Neural progenitor cell (in vitro differentiated cells): ENCODE data around the gene UBL7. TPM values are rescaled to one million over a fixed set of nuclear protein-coding genes. Genes with fewer than 3 reads are reported as not detected.
"Not testable (repeated sequence)": the region's sequence is repeated elsewhere in the genome, so short reads cannot be mapped to it uniquely, and the experiment has no call there.

Experiments
- DNase-seq: peaks from one replicate; pipeline ENCODE4 v3.0.0-alpha.2; 2016; ENCODE audit warnings: low spot score
- H2AFZ ChIP-seq: fragments of 200-600 bp; sonication (generic); replicated peaks from 2 replicates; pipeline ENCODE4 v1.6.1; 2016; ENCODE audit warnings: antibody characterized with exemption
- H3F3A ChIP-seq: fragments of 200-600 bp; sonication (generic); 2 replicates; pipeline ENCODE4 v1.6.1; 2016; ENCODE audit warnings: antibody characterized with exemption, low read depth
- H3K27ac ChIP-seq: fragments of 200-600 bp; sonication (generic); 2 replicates; pipeline ENCODE4 v1.5.1; 2016; ENCODE audit warnings: mild to moderate bottlenecking
- H3K27me3 ChIP-seq: fragments of 200-600 bp; sonication (generic); 2 replicates; pipeline ENCODE4 v1.6.1; 2016; ENCODE audit warnings: mild to moderate bottlenecking, moderate library complexity
- H3K36me3 ChIP-seq: fragments of 200-600 bp; sonication (generic); 2 replicates; pipeline ENCODE4 v1.5.1; 2016
- H3K4me1 ChIP-seq: fragments of 200-600 bp; sonication (generic); 2 replicates; pipeline ENCODE4 v1.6.1; 2016; ENCODE audit warnings: mixed run types
- H3K4me2 ChIP-seq: fragments of 200-600 bp; sonication (generic); 2 replicates; pipeline ENCODE4 v1.6.1; 2016
- H3K4me3 ChIP-seq: fragments of 200-600 bp; sonication (generic); 2 replicates; pipeline ENCODE4 v1.5.1; 2016
- H3K79me2 ChIP-seq: fragments of 200-600 bp; sonication (generic); 2 replicates; pipeline ENCODE4 v1.6.1; 2016; ENCODE audit warnings: low read depth
- H3K9ac ChIP-seq: fragments of 200-600 bp; sonication (generic); 2 replicates; pipeline ENCODE4 v1.6.1; 2016
- H3K9me3 ChIP-seq: fragments of 200-600 bp; sonication (generic); 2 replicates; pipeline ENCODE4 v1.5.1; 2016; ENCODE audit warnings: low read depth
- H4K20me1 ChIP-seq: fragments of 200-600 bp; sonication (generic); 2 replicates; pipeline ENCODE4 v1.6.1; 2016; ENCODE audit warnings: low read depth
- H3K27ac Mint-ChIP-seq: 3 replicates; pipeline ENCODE4 v1.8.0; 2021; ENCODE audit warnings: mixed read lengths
- H3K27me3 Mint-ChIP-seq: 2 replicates; pipeline ENCODE4 v1.8.0; 2022; ENCODE audit warnings: low read depth, mild to moderate bottlenecking, inconsistent platforms, moderate library complexity, mixed read lengths; ENCODE audit not compliant: insufficient read depth
- H3K36me3 Mint-ChIP-seq: 3 replicates; pipeline ENCODE4 v1.8.0; 2021; ENCODE audit warnings: mixed read lengths
- H3K4me1 Mint-ChIP-seq: 3 replicates; pipeline ENCODE4 v1.8.0; 2021; ENCODE audit warnings: mixed read lengths
- H3K4me3 Mint-ChIP-seq: 3 replicates; pipeline ENCODE4 v1.8.0; 2021; ENCODE audit warnings: mild to moderate bottlenecking, moderate library complexity, mixed read lengths
- H3K9me3 Mint-ChIP-seq: 3 replicates; pipeline ENCODE4 v1.8.0; 2020; ENCODE audit warnings: mixed read lengths
- EZH2 ChIP-seq: fragments of 200-600 bp; sonication (generic); IDR thresholded peaks from 2 replicates; pipeline ENCODE4 v1.6.1; 2017; ENCODE audit warnings: antibody characterized with exemption, mild to moderate bottlenecking, moderate library complexity
- EZH2phosphoT487 ChIP-seq: fragments of 200-600 bp; sonication (generic); IDR thresholded peaks from 2 replicates; pipeline ENCODE4 v1.6.1; 2017; ENCODE audit warnings: antibody characterized with exemption
- total RNA-seq: library from RNA; depleted of rRNA; stranded (reverse); fragments of >200 nt; gene quantifications from 2 replicates; pipeline ENCODE4 v1.2.3, GENCODE V29; 2015; ENCODE audit warnings: low replicate concordance
- TF ChIP-seq, protein P1 (sequence below): fragments of 200-600 bp; sonication (generic); IDR thresholded peaks from 2 replicates; pipeline ENCODE4 v1.5.1; 2017; ENCODE audit warnings: antibody characterized with exemption, mild to moderate bottlenecking

The UBL7 gene
- total RNA-seq, 1 donor from 2014 or later, result 60.4 TPM

- H3K79me2 ChIP-seq, result peaks cover 43% of the 10 kb centered on the region
- Mint-ChIP-seq H3K4me1 (peaks cover 23% of the 10 kb centered on the region), H3K27ac (peak overlapping the region; percentile 51), H3K36me3 (peaks cover 24% of the 10 kb centered on the region), H3K4me3 (peak overlapping the region; percentile 98), H3K9me3 (peaks cover 5% of the 10 kb centered on the region), H3K27me3 (no peaks in the 10 kb centered on the region)
- peak overlapping the region; percentile 87 for H2AFZ ChIP-seq
- peaks cover 5% of the 10 kb centered on the region for H3K9me3 ChIP-seq
- TF ChIP-seq EZH2phosphoT487 (no peak), EZH2 (no peak)
- TF ChIP-seq, protein P1, sequence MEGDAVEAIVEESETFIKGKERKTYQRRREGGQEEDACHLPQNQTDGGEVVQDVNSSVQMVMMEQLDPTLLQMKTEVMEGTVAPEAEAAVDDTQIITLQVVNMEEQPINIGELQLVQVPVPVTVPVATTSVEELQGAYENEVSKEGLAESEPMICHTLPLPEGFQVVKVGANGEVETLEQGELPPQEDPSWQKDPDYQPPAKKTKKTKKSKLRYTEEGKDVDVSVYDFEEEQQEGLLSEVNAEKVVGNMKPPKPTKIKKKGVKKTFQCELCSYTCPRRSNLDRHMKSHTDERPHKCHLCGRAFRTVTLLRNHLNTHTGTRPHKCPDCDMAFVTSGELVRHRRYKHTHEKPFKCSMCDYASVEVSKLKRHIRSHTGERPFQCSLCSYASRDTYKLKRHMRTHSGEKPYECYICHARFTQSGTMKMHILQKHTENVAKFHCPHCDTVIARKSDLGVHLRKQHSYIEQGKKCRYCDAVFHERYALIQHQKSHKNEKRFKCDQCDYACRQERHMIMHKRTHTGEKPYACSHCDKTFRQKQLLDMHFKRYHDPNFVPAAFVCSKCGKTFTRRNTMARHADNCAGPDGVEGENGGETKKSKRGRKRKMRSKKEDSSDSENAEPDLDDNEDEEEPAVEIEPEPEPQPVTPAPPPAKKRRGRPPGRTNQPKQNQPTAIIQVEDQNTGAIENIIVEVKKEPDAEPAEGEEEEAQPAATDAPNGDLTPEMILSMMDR, result no peak
- peak overlapping the region; percentile 82 for H3K9ac ChIP-seq
- peaks cover 15% of the 10 kb centered on the region for H3K4me1 ChIP-seq
- no peaks in the 10 kb centered on the region for H3K27me3 ChIP-seq
- H3K4me3 ChIP-seq, result peak overlapping the region; percentile 82
- peak overlapping the region; percentile 34 for H3K27ac ChIP-seq
- H4K20me1 ChIP-seq, result no peaks in the 10 kb centered on the region
- H3F3A ChIP-seq, result peaks cover 17% of the 10 kb centered on the region
- peak overlapping the region; percentile 91 for H3K4me2 ChIP-seq
- DNase-seq, result no peak
- H3K36me3 ChIP-seq, result no peaks in the 10 kb centered on the region
These were observed 662 bp downstream of the UBL7 start for GRCh38 chr15:74460298-74460697.

GRCh38 chr15:74459798-74460197 lies 1.2 kb downstream of the UBL7 start:
- not testable (repeated sequence) for H3K36me3 ChIP-seq, H3K27ac Mint-ChIP-seq, H3K27ac ChIP-seq, H3K9me3 Mint-ChIP-seq, H3K27me3 Mint-ChIP-seq, H3K9ac ChIP-seq, H4K20me1 ChIP-seq, H2AFZ ChIP-seq, H3K9me3 ChIP-seq, H3K27me3 ChIP-seq, DNase-seq
- peak overlapping the region; percentile 91 for H3K4me2 ChIP-seq
- Mint-ChIP-seq H3K36me3 (peaks cover 23% of the 10 kb centered on the region), H3K4me1 (peaks cover 28% of the 10 kb centered on the region), H3K4me3 (peak overlapping the region; percentile 98)
- peak overlapping the region; percentile 82 for H3K4me3 ChIP-seq
- peaks cover 21% of the 10 kb centered on the region for H3F3A ChIP-seq
- peaks cover 15% of the 10 kb centered on the region for H3K4me1 ChIP-seq
- H3K79me2 ChIP-seq, result peaks cover 43% of the 10 kb centered on the region

DNA sequence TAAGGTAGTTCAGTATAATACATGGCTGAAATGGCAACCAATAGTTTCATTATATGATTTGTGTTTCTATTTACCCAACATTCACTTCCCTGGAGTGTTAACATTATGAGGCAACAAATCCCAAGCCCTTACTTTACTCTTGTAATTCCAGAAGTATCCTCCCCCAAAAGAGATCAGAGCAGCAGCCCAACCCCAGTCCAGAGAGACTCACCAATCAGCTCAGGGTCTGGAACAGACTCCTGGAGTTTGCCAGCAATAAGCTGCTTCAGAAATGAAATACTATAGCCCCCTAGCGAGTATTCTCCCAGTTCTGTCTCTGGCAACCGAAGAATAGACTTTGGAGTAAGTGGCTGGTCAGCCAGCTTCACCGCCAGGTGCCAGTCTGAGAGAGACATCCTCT lies 2.5 kb downstream of the UBL7 start:
- H3K4me3 Mint-ChIP-seq, result no peak overlapping the region
- H3K27ac ChIP-seq, result no peak overlapping the region

GRCh38 chr15:74457036-74457435 lies 3.9 kb downstream of the UBL7 start:
- not testable (repeated sequence) for H3K27ac ChIP-seq, H3K4me3 Mint-ChIP-seq, H2AFZ ChIP-seq, H3K4me2 ChIP-seq, H3K27me3 Mint-ChIP-seq, H3K27me3 ChIP-seq, H3K9me3 ChIP-seq, DNase-seq, H3K27ac Mint-ChIP-seq, H4K20me1 ChIP-seq, H3K9ac ChIP-seq, H3K4me3 ChIP-seq, H3K36me3 ChIP-seq, H3K9me3 Mint-ChIP-seq
- Histone ChIP-seq H3F3A (peaks cover 30% of the 10 kb centered on the region), H3K79me2 (peaks cover 18% of the 10 kb centered on the region), H3K4me1 (peaks cover 12% of the 10 kb centered on the region)
- Mint-ChIP-seq H3K4me1 (peaks cover 43% of the 10 kb centered on the region), H3K36me3 (peaks cover 15% of the 10 kb centered on the region)

More for the DNA sequence above, 2.5 kb downstream of the UBL7 start:
- peaks cover 21% of the 10 kb centered on the region for H3K4me1 ChIP-seq
- H3K27me3 ChIP-seq, result no peaks in the 10 kb centered on the region
- peaks cover 3% of the 10 kb centered on the region for H3K9me3 Mint-ChIP-seq
- peaks cover 2% of the 10 kb centered on the region for H3K9me3 ChIP-seq
- no peak for DNase-seq
- peaks cover 14% of the 10 kb centered on the region for H3K36me3 Mint-ChIP-seq
- H3K4me3 ChIP-seq, result no peak overlapping the region
- H3K27me3 Mint-ChIP-seq, result peaks cover under 1% of the 10 kb centered on the region
- H3K36me3 ChIP-seq, result no peaks in the 10 kb centered on the region
- H4K20me1 ChIP-seq, result no peaks in the 10 kb centered on the region
- no peak overlapping the region for H3K9ac ChIP-seq
- no peak overlapping the region for H3K4me2 ChIP-seq
- no peak for TF ChIP-seq EZH2phosphoT487
- TF ChIP-seq, protein P1, result no peak
- H3K4me1 Mint-ChIP-seq, result peaks cover 41% of the 10 kb centered on the region
- H3K79me2 ChIP-seq, result peaks cover 32% of the 10 kb centered on the region
- H2AFZ ChIP-seq, result no peak overlapping the region
- H3K27ac Mint-ChIP-seq, result no peak overlapping the region
- H3F3A ChIP-seq, result peaks cover 31% of the 10 kb centered on the region
